HG03108 (cell line): ENCODE data around the gene UBE2L5.
A peak's percentile ranks its signal among the peaks of the same experiment; 100 is the strongest.

ENCODE experiments used
- ATAC-seq: cut with Tn5 transposase; IDR thresholded peaks from one replicate; pipeline ENCODE4 v1.9.1; 2021; ENCODE audit warnings: moderate library complexity; ENCODE audit not compliant: unreplicated experiment

The UBE2L5 gene

DNA sequence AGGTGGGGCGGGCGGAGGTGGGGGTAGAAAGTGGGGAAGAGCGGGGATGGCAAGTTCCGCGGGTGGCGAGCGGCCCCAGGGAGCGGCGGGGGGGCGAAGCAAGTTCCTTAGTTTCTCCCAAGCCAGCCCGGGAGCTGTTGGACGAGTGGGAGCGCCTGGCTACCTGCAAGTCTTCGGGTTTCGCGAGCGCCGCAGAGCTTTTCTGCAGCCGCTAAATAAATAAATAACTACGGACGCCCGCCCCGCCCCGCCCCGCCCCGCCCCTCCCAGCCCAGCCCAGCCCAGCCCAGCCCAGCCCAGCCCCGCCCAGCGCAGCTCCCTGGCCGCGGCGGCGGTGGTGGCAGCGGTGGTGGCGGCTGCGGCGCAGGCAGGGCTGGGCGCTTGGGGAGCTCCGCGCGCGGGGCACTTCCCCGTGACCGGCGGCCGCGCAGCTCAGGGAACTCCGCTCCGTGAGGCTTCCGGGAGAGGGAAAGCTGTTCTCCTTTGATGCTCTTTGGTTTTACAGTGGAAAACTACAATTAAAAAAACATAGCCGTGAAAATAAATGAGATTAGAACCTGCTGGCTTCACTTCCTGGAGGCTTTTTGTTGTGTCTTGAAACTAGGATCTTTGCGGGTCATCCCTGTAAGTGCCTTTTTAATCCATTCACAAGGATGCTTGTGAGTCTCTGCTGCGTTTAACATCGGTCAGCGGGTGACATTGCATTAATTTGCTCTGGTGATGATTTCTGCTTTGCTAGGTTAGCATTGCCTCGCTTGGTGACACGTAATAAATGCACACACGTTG is at the start of gene UBE2L5:
UBE2L5 (plus strand) TSS at position 440 of the 786 bp plus-strand sequence. CDS start 5,498 bp downstream, outside the sequence.
- peak; percentile 46 for ATAC-seq

- ATAC-seq: peak; percentile 21
Observed at GRCh38 chr13:30373727-30374126, 48.6 kb upstream of the UBE2L5 start.

- ATAC-seq: no peak
Observed at GRCh38 chr13:30375265-30375835, 46.9 kb upstream of the UBE2L5 start.

DNA sequence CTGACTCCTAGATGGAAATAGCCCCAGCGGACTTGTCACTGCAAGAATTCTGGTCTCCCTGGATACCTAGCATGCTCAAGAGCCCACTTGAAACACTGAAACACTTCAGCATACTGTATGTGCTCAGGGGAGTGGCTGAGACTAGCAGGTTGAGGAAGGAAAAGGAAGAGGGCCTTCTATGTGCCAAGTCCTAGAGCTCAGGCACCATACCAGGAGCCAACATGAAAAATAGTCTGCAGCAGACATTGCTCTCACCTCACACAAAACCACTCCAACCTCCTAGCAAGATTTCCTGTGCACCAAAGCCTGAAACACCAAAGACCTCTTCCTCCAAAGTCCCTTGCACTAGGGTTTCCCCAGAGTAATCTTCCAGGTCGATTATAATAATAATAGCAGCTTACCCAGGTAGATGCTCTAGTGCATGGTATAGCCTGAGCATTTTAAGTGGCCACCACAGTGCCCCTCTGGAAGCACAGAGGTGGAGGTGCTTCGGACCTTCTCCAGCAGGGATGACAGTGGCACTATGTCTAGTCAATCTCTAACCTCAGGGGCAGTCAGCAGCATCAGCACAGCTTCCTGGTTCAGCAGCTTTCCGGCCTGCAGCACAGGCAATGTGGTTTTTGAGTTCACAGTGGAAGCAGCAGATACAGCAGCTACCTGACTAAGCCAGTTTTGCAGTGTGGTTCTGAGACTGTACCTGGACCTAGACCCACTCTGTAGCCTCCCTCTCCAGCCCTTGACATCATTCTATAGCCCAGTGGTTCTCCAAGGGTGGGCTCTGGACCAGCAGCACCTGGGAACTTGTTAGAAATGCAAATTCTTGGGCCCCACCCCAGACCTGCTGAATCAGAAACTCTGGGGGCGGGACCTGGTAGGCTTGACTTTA is 45.6 kb upstream of the UBE2L5 start:
- peak; percentile 42 for ATAC-seq

DNA sequence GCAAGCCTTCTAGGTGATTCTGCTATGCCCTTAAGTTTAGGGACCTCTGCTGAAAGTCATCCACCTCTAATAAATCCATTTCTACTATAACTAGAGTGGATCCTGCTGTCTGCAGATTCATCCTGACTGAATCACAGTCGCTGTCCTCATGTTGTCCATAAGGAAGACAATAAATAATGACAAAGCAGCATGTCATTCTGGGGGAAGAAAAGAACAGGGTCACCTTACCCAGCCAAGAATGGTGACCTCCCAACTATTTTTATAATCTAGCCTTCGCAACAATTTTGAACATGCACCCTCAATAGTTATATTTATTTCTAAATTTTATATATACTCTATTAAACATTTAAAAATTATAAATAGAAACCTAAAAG is 45.0 kb upstream of the UBE2L5 start:
- ATAC-seq: no peak

DNA sequence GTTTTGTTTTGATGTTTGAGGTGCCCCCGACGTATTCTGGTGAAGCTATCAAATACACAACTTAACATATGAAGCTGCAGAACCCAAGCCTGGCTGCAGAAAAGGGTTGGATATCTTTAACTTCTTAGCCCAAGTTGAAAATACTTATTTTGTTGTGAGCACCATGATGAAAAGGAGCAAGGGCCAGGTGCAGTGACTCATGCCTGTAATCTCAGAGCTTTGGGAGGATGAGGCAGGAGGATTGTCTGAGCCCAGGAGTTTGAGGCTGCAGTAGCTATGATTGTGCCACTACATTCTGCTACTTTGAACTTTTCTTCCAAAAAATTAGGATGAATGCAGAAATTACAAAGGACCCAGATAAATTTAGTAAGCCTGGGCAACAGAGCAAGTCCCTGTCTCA is 44.1 kb upstream of the UBE2L5 start:
- no peak for ATAC-seq

- no peak for ATAC-seq
Observed at GRCh38 chr13:30381049-30381448, 41.2 kb upstream of the UBE2L5 start.

GRCh38 chr13:30382836-30383525 is 39.3 kb upstream of the UBE2L5 start:
- ATAC-seq: no peak

DNA sequence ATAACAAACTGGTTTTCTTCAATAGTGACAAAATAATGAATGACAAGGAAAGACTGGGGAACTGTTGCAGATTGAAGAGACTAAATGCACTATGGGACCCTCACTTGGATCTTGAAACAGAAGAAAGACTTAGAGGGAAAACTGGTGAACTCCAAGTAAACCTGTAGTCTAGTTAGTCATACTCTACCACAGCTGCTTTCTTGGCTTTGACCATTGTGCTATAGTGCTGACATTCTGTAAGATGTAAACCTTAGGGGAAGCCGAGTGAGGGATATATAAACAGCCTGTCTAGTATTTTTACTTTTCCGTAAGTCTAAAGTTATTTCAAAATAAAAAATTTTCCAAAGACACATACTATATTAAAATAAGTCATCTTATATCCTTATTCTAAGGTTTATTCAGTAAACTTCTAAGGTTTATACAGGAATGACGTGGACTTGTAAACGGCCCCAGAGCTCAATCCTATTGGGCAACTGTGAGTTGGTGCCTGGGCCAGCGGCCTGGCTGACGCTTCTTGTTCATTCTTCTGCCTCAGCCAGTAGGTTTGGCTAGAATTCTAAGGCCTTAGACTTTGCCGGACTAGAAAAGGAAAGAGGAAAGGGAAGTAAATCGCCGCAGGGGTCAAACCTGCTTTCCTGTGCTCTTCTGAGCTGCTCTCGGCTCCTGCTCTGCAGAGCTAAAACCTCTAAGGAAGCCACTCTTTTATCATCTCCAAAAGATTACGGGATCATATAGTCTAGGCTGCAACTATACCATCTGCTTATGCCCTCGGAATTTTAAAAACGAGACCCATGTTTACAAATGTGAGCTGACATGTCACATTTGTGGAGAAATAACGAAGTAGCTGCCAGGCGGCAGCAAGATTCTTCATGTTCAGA is 33.6 kb upstream of the UBE2L5 start:
- no peak for ATAC-seq

GRCh38 chr13:30391956-30392680 is 30.2 kb upstream of the UBE2L5 start:
- ATAC-seq: no peak

GRCh38 chr13:30392681-30393045 is 29.6 kb upstream of the UBE2L5 start:
- ATAC-seq: no peak

- peak; percentile 45 for ATAC-seq
Observed at GRCh38 chr13:30394751-30395191, 27.5 kb upstream of the UBE2L5 start.

DNA sequence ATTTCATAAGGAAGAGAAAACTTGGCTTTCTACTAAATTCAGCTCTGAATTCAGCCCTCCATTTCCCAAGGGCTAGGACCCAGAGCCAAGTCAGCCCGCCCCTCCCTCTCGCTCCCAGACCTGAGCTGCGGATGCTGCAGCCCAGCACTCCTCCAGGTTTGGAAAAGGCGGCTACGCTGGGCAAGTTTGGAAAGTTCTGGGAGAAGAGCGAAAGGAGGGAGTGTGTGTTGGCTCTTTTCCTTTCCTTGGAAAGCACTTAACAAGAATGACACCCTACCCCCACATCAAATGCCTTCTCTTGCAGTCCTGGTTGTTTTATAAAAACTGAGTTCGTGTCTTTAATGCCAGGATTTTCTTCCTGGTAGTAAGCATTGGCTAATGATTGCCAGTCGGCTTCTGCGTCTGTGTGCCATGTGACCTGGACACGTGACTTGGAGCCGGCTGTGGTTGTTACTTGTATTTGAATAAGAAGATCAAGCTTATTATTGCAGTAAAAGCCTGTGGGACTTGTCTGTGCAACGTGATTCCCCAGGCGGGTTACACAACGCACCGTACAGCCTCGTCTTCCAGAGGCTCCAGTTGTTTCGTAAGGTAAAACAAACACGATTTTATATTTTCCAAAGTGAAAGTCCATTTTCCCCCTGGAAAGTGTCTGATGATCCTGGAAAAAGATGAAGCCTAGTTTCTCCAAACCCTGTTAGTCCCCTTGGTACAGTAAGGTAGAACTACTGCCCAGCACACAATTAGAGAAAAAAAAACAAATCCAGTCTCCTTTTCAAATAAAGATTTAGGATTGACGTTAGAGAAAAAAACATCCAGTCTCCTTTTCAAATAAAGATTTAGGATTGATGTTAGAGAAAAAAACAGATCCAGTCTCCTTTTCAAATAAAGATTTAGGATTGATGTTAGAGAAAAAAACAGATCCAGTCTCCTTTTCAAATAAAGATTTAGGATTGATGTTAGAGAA is 26.8 kb upstream of the UBE2L5 start:
- peak; percentile 65 for ATAC-seq

DNA sequence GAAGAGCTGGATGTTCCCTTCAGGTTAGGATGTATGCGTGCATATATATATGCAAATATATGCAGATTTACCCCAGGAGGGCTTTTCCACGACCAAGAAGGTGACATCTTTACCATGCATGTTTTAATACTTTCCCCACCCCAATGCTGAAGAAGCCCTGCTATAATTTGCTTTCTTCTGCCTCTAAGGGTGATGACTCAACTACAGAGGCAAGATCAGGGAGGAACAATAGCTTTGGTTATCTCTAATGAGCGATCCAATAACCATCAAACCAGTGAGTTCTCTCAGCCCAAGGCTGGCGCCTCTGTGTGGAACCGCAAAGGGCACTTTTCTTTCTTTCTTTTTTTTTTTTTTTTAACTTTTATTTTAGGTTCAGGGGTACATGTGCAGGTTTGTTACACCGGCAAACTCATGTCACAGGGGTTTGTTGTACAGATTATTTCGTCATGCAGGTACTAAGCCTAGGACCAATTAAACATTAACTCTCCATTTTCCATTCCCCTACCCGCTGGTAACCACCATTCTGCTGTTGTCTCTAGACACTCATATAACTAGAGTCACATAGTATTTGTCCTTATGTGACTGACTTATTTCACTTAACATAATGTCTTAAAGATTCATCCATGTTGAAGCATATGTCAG is 25.7 kb upstream of the UBE2L5 start:
- ATAC-seq: no peak

DNA sequence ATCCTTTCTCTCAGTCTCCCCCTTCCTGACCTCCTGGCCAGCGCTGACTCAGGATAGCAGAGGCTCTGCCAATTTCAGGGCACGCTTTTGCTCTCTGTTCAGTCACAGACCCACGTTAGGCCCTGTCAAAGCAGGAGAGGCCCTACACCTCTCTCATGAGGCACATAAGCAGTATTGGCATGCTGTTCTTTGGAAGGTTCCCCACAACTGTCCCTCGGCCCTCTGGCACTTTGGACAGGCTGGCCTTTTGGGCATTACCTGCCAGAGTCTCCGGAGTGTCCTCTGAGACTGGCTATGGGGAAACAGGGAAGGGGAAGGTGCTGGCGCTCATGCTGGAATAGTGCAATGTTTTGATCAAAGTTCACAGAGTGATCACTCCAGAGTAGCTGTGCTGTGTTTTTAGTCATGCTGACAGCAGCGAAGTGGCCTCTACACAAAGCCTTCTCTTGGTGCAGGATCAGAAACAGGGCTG is 23.7 kb upstream of the UBE2L5 start:
- no peak for ATAC-seq

DNA sequence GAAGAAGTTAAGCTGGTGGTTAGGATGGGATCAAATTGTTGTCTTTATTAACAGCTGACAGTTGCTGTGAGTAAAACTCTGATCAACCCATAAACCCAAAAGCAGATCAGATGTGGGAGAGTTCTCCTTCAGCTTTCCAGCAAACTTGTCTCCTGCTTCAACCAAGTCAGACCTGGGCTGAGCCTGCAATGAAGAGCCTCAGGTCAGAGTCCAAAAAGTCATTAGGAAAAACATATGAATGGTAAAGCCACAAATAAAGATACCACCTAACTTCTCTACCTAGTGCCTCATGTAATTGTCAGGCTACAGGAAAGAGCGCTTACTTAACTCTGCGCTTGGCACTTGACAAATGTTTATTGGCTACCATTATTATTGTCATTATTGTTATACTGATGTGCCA is 21.9 kb upstream of the UBE2L5 start:
- no peak for ATAC-seq

- ATAC-seq: no peak
Observed at GRCh38 chr13:30401347-30401746, 20.9 kb upstream of the UBE2L5 start.

- no peak for ATAC-seq
Observed at GRCh38 chr13:30403456-30403855, 18.8 kb upstream of the UBE2L5 start.
